ENCODE measurements around the gene TUBGCP3.
"Not testable (repeated sequence)": the region's sequence is repeated elsewhere in the genome, so short reads cannot be mapped to it uniquely, and the experiment has no call there.

Gene TUBGCP3

DNA sequence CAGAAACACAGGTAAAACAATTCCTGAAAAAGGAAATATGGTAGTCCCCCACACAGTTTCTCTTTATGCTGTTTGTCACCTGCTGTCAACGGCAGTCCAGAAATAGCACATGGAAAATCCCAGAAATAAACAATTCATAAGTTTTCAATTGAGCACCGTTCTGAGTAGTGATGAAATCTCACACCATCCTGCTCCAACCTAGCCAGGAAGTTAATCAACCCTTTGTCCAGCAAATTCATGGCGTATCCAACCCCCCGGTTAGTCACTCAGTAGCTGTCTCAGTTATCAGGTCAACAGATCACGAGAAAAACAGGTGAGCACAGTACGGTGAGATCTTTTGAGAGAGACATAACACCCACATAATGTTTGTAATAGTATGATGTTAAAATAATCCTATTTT lies 74.2 kb downstream of the TUBGCP3 start:
- Histone ChIP-seq H3K9me3 (ENCODE audit: insufficient read depth, low read depth, low read length) (no peaks in the 10 kb centered on the region), H3K27me3 (ENCODE audit: insufficient read depth, low read length) (no peaks in the 10 kb centered on the region), H3K36me3 (ENCODE audit: insufficient read depth, low read depth, low read length) (peaks cover 63% of the 10 kb centered on the region), H3K27ac (ENCODE audit: low read length) (no peak overlapping the region), H3K9ac (ENCODE audit: low read depth, low read length) (no peak overlapping the region), H3K4me3 (ENCODE audit: low read length) (no peak overlapping the region), H3K4me1 (ENCODE audit: insufficient read depth, low read length) (peaks cover 7% of the 10 kb centered on the region)

DNA sequence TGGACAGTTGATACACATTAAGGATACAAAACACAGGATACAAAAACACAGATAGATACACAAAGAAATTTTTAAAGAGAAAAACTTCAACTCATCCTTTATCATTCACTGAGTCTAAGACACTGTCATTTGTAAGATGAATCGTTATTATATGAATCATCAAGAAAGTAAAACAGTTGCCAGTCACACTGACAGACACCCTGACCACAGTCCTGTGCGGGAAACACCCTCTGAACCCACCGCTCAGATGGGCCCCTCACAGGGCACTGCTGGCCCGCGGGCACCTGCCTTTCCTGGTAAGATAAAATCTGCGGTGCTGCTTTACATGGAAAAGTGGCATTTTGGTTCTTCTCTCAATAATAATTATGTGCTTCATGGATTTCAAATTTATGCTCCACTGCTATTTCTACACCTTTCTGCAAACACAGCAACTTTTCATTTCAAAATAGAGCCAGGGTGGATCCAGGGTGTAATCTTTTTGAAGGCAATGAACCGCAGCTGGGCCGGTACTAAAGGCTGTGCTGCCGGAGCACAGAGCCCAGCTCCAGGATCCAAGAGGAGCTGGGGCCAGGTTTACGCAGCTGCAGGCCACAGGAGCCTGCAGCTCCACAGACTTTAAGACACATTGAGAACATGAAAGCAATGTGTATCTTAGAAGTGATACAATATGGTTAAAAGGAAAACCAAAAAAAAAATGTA lies 76.8 kb downstream of the TUBGCP3 start:
- no peak overlapping the region for H3K4me3 ChIP-seq (ENCODE audit: low read length)
- H3K9ac ChIP-seq (ENCODE audit: low read depth, low read length) = no peak overlapping the region
- H3K36me3 ChIP-seq (ENCODE audit: insufficient read depth, low read depth, low read length) = peaks cover 57% of the 10 kb centered on the region
- H3K27ac ChIP-seq (ENCODE audit: low read length) = no peak overlapping the region
- peaks cover 7% of the 10 kb centered on the region for H3K4me1 ChIP-seq (ENCODE audit: insufficient read depth, low read length)
- no peaks in the 10 kb centered on the region for H3K9me3 ChIP-seq (ENCODE audit: insufficient read depth, low read depth, low read length)
- H3K27me3 ChIP-seq (ENCODE audit: insufficient read depth, low read length) = no peaks in the 10 kb centered on the region

DNA sequence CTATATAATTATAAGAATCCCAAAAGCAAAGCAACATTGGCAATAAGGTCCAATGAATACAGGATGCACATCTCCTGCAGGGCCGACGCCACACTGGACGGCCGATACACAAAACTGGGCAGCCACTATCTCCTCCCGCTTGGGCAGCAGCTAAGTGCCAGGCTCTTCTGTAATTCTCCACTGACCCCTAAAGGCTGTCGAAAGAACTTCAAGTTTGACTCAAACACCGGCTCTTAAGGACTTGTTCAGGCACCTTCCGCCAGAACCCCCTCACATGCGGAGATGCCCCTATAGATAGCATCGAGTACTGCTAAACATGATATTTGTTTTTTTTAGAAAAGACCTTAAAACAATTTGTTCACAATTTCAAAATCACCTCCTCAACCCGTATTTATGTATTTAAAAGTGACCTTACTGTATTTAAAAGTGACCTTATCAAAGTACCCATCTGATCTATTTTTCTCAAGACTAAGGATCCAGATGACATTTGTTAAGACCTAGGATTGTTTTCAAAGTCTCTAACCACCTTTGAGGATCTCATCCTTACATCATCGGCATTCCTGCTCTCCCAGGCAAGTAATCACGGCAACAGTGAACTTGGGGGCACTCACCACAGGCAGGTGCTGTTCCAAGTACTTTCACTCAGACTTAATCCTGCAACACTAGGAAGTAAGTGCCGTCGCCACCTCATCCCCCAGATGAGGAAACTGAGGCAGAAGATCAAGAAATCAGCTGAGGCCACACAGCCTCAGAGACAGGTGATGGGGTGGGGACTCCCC lies 77.8 kb downstream of the TUBGCP3 start:
- Histone ChIP-seq H3K9ac (ENCODE audit: low read depth, low read length) (0 out of 2 replicates have a peak overlapping the region, but pooled peaks have one; percentile 23), H3K4me1 (ENCODE audit: insufficient read depth, low read length) (peaks cover 7% of the 10 kb centered on the region), H3K9me3 (ENCODE audit: insufficient read depth, low read depth, low read length) (no peaks in the 10 kb centered on the region), H3K27ac (ENCODE audit: low read length) (no peak overlapping the region), H3K4me3 (ENCODE audit: low read length) (no peak overlapping the region), H3K36me3 (ENCODE audit: insufficient read depth, low read depth, low read length) (peaks cover 57% of the 10 kb centered on the region), H3K27me3 (ENCODE audit: insufficient read depth, low read length) (no peaks in the 10 kb centered on the region)

DNA sequence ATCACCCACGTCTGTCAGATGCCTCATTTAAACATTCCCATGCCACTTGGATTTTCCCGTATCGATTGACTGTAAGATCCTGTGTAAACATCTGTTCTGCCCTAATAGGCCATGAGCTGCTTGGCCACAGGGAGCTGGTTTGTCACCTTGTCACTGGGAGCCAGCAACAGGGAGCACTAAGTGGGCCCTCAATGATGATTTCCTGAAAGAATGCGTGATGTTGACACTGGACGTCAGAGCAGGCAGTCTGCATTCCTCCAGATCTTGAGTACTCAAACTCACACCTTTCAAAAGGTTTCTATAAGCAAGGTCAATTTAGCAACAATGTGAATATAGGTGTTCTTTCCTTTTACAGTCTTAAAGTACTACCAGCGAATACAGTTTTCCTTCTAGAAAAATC lies 78.8 kb downstream of the TUBGCP3 start:
- H3K27me3 ChIP-seq (ENCODE audit: insufficient read depth, low read length) = no peaks in the 10 kb centered on the region
- no peak overlapping the region for H3K9ac ChIP-seq (ENCODE audit: low read depth, low read length)
- H3K36me3 ChIP-seq (ENCODE audit: insufficient read depth, low read depth, low read length) = peaks cover 51% of the 10 kb centered on the region
- H3K4me1 ChIP-seq (ENCODE audit: insufficient read depth, low read length) = peaks cover 7% of the 10 kb centered on the region
- no peak overlapping the region for H3K27ac ChIP-seq (ENCODE audit: low read length)
- no peak overlapping the region for H3K4me3 ChIP-seq (ENCODE audit: low read length)
- no peaks in the 10 kb centered on the region for H3K9me3 ChIP-seq (ENCODE audit: insufficient read depth, low read depth, low read length)

- Histone ChIP-seq H3K27me3 (ENCODE audit: insufficient read depth, low read length) (no peaks in the 10 kb centered on the region), H3K27ac (ENCODE audit: low read length) (no peak overlapping the region), H3K4me3 (ENCODE audit: low read length) (no peak overlapping the region), H3K9ac (ENCODE audit: low read depth, low read length) (no peak overlapping the region), H3K9me3 (ENCODE audit: insufficient read depth, low read depth, low read length) (no peaks in the 10 kb centered on the region), H3K4me1 (ENCODE audit: insufficient read depth, low read length) (peaks cover 7% of the 10 kb centered on the region), H3K36me3 (ENCODE audit: insufficient read depth, low read depth, low read length) (peaks cover 64% of the 10 kb centered on the region)
These were observed 81.9 kb downstream of the TUBGCP3 start for GRCh38 chr13:112506046-112506445.

GRCh38 chr13:112496166-112496565 lies 91.8 kb downstream of the TUBGCP3 start:
- H3K36me3 ChIP-seq (ENCODE audit: insufficient read depth, low read depth, low read length) = peaks cover 37% of the 10 kb centered on the region
- H3K27ac ChIP-seq (ENCODE audit: low read length) = no peak overlapping the region
- no peak overlapping the region for H3K4me3 ChIP-seq (ENCODE audit: low read length)

DNA sequence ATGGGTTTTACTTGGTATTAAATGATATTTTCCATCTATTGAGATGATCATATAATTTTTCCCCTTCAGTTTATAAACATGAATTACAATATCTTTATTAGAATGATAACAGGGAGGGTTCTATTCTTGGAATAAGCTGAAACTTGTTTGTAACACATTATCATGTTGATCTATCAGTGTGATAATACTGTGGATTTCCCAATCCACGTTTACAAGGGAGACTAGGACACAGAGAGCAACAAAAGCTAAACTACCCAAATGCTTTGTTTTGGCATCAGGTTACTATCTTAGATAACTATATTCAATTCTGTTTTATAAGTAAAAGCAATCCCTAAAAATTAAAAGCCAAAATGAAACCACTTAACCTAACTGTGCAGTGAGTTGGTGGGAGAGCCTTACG lies 92.5 kb downstream of the TUBGCP3 start:
- H3K27me3 ChIP-seq (ENCODE audit: insufficient read depth, low read length) = no peaks in the 10 kb centered on the region
- H3K4me3 ChIP-seq (ENCODE audit: low read length) = no peak overlapping the region
- no peaks in the 10 kb centered on the region for H3K9me3 ChIP-seq (ENCODE audit: insufficient read depth, low read depth, low read length)
- no peak overlapping the region for H3K27ac ChIP-seq (ENCODE audit: low read length)
- H3K4me1 ChIP-seq (ENCODE audit: insufficient read depth, low read length) = no peaks in the 10 kb centered on the region
- peaks cover 37% of the 10 kb centered on the region for H3K36me3 ChIP-seq (ENCODE audit: insufficient read depth, low read depth, low read length)
- no peak overlapping the region for H3K9ac ChIP-seq (ENCODE audit: low read depth, low read length)

More at GRCh38 chr13:112496166-112496565, 91.8 kb downstream of the TUBGCP3 start:
- no peaks in the 10 kb centered on the region for H3K9me3 ChIP-seq (ENCODE audit: insufficient read depth, low read depth, low read length)
- H3K4me1 ChIP-seq (ENCODE audit: insufficient read depth, low read length) = no peaks in the 10 kb centered on the region
- H3K27me3 ChIP-seq (ENCODE audit: insufficient read depth, low read length) = no peaks in the 10 kb centered on the region
- H3K9ac ChIP-seq (ENCODE audit: low read depth, low read length) = no peak overlapping the region

DNA sequence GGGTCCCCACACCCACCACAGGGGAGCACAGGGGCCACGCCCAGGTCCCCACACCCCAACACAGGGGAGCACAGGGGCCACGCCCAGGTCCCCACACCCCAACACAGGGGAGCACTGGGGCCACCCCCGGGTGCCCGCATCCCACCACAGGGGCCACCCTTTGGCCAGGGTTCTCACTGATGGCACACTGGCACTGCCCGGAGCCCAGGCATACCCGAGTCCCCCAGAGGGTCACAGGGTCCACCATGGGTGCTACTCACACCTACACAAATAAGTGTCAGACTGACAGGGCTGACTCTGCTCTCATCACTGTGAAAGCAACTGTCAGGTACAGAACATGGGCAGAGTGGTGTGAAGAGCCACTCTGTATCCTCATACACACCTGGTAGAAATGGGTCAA lies 98.8 kb downstream of the TUBGCP3 start:
- Histone ChIP-seq H3K27ac (ENCODE audit: low read length) (no peak overlapping the region), H3K4me1 (ENCODE audit: insufficient read depth, low read length) (no peaks in the 10 kb centered on the region), H3K27me3 (ENCODE audit: insufficient read depth, low read length) (no peaks in the 10 kb centered on the region), H3K36me3 (ENCODE audit: insufficient read depth, low read depth, low read length) (peaks cover 26% of the 10 kb centered on the region), H3K9ac (ENCODE audit: low read depth, low read length) (no peak overlapping the region), H3K4me3 (ENCODE audit: low read length) (no peak overlapping the region), H3K9me3 (ENCODE audit: insufficient read depth, low read depth, low read length) (no peaks in the 10 kb centered on the region)

GRCh38 chr13:112488343-112489050 lies 99.5 kb downstream of the TUBGCP3 start:
- H3K27ac ChIP-seq (ENCODE audit: low read length) = not testable (repeated sequence)
- peaks cover 26% of the 10 kb centered on the region for H3K36me3 ChIP-seq (ENCODE audit: insufficient read depth, low read depth, low read length)

GRCh38 chr13:112487127-112487517 lies 100.8 kb downstream of the TUBGCP3 start:
- H3K27ac ChIP-seq (ENCODE audit: low read length) = no peak overlapping the region
- H3K4me1 ChIP-seq (ENCODE audit: insufficient read depth, low read length) = no peaks in the 10 kb centered on the region
- no peaks in the 10 kb centered on the region for H3K9me3 ChIP-seq (ENCODE audit: insufficient read depth, low read depth, low read length)
- H3K36me3 ChIP-seq (ENCODE audit: insufficient read depth, low read depth, low read length) = peaks cover 26% of the 10 kb centered on the region
- no peaks in the 10 kb centered on the region for H3K27me3 ChIP-seq (ENCODE audit: insufficient read depth, low read length)
- no peak overlapping the region for H3K9ac ChIP-seq (ENCODE audit: low read depth, low read length)
- H3K4me3 ChIP-seq (ENCODE audit: low read length) = no peak overlapping the region

More at GRCh38 chr13:112488343-112489050, 99.5 kb downstream of the TUBGCP3 start:
- H3K4me1 ChIP-seq (ENCODE audit: insufficient read depth, low read length); H3K27me3 ChIP-seq (ENCODE audit: insufficient read depth, low read length); H3K4me3 ChIP-seq (ENCODE audit: low read length); H3K9me3 ChIP-seq (ENCODE audit: insufficient read depth, low read depth, low read length); H3K9ac ChIP-seq (ENCODE audit: low read depth, low read length): not testable (repeated sequence)

DNA sequence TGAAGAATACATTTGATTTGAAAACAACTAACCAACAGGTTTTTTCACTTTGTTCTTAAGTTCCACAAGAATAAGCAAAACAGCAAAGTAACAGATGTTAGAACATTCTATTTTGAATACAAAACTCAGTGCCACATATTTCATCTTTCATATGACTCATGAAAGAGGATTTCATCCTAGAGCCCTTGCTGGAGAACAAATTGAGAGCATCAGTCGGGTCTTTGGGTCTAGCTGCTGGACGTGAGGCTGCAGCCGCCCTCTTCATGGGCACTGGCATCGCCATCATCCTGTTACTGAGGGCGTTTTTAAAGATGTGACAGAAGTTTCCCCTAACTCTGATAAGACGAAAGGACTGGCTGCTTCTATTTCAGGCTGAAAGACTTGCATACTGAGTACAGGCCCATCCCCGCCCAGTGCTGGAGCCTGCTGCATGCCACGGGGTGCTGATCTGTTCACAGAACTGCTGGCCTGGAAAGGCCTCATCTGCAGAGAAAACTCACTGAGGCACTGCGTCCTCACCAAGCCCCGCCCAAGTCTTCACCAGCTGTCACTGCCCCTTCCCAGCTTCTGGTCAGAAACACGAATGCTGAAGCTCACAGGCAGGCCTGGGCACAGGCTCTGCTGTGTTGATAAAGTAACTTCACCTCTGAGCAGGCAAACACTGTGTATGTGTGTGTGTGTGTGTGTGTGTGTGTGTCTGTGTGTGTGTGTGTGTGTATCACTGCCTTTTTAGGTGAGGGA lies 101.4 kb downstream of the TUBGCP3 start:
- Histone ChIP-seq H3K27me3 (ENCODE audit: insufficient read depth, low read length) (no peaks in the 10 kb centered on the region), H3K9me3 (ENCODE audit: insufficient read depth, low read depth, low read length) (no peaks in the 10 kb centered on the region), H3K4me3 (ENCODE audit: low read length) (no peak overlapping the region), H3K9ac (ENCODE audit: low read depth, low read length) (no peak overlapping the region), H3K27ac (ENCODE audit: low read length) (no peak overlapping the region), H3K36me3 (ENCODE audit: insufficient read depth, low read depth, low read length) (peaks cover 26% of the 10 kb centered on the region), H3K4me1 (ENCODE audit: insufficient read depth, low read length) (no peaks in the 10 kb centered on the region)

Data from iPS-20b (cell line).